ENCODE results near the gene BEST4. TPM values are rescaled to one million over a fixed set of nuclear protein-coding genes. Genes with fewer than 3 reads are reported as not detected.
A peak's percentile ranks its signal among the peaks of the same experiment; 100 is the strongest.

BEST4 gene
- not detected in 2 replicates for total RNA-seq (2012; rRNA removed)
- polyA plus RNA-seq (2012; rRNA removed), result 0.07 and 0.16 TPM in 2 replicates
- polyA plus RNA-seq (2012; cell fraction: cytosol; rRNA removed), result 0.06 and 0.12 TPM in 2 replicates
- 1.0 and 1.8 TPM in 2 replicates for polyA plus RNA-seq (2012; cell fraction: nucleus; rRNA removed; ENCODE audit: low replicate concordance)
- percentile 10 among the genes with signal in this experiment for Bru-seq, nascent RNA
- percentile 26 among the genes with signal in this experiment for BruChase-seq, experiment 1, labeled RNA remaining after a 6-hour chase
- percentile 14 among the genes with signal in this experiment for BruChase-seq, experiment 2, labeled RNA remaining after a 2-hour chase
- long read RNA-seq, result 0 reads

DNA sequence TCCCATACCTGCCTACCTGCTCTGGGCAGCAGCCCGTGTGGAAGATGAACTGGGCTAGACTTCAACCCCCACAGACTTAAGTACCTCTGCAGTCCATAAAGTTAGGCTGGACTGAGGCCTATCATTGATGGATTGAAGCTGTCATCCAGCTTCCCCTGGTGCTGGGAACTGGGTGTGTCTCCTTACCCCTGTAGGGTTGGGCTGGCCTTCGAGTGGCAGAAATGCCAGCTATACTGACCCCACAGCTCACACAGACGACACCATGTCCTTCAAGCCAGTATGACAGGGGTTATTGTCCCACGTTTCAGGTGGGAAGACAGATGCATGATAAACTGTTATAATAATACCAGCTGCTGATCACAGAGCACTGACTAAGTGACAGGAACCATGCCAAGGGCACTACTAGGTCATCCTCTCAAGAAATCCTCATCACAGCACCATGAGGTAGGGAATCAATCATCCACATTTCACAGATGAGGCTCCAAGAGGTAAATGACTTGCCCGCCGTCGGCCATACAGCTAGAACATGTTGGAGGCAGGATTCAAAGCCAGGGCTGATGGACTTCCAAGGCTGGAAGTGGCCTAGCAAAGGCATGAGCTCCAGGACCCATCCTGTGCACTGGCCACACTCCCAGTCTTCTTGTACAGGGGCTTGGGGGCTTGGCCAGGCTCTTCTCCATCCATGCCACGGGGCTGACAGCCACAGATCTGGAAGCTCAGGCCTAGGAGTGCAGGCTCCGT is at the start of gene BEST4:
BEST4 (minus strand) TSS at position 51 of the 741 bp plus-strand sequence. CDS start 465 bp downstream, outside the sequence.
- Histone ChIP-seq H4K20me1 (ENCODE audit: insufficient read depth, low read length) (no peaks in the 10 kb centered on the region), H2AK9ac (replicated peaks; ENCODE audit: low read depth, low read length, poor library complexity) (no peak within 1 kb of the TSS), H3K56ac (ENCODE audit: extremely low read depth, insufficient read depth, low read length) (no peak within 1 kb of the TSS), H3K9ac (ENCODE audit: low read depth, low read length) (no peak within 1 kb of the TSS), H3K4ac (ENCODE audit: low read depth, low read length) (no peak within 1 kb of the TSS), H2AK5ac (ENCODE audit: low read depth, low read length) (no peak within 1 kb of the TSS), H2BK20ac (ENCODE audit: low read depth, low read length) (no peak within 1 kb of the TSS), H3K4me1 (ENCODE audit: control insufficient read depth, insufficient read depth, low read length) (peaks cover 8% of the 10 kb centered on the region; the same call in 1 of the 2 replicates), H3K4me3 (ENCODE audit: insufficient read depth, low read depth, low read length) (no peak within 1 kb of the TSS), H2BK5ac (ENCODE audit: low read depth, low read length, poor library complexity, severe bottlenecking) (no peak within 1 kb of the TSS), H3K36me3 (ENCODE audit: control insufficient read depth, insufficient read depth, low read length) (no peaks in the 10 kb centered on the region), H3K23ac (ENCODE audit: low read depth, low read length) (no peak within 1 kb of the TSS), H4K5ac (ENCODE audit: low read depth, low read length) (no peak within 1 kb of the TSS), H3K27ac (ENCODE audit: insufficient read depth, low read length) (no peak within 1 kb of the TSS), H3K9me1 (ENCODE audit: insufficient read depth, low read length) (no peaks in the 10 kb centered on the region), H3K14ac (replicated peaks; ENCODE audit: low read depth, low read length) (no peak within 1 kb of the TSS), H4K8ac (ENCODE audit: low read depth in 2 of 2, low read length in 2 of 2) (no peak within 1 kb of the TSS; a peak in 1 of 4 replicates), H2BK120ac (ENCODE audit: low read depth, low read length) (no peak within 1 kb of the TSS), H4K91ac (ENCODE audit: insufficient read depth, low read depth, low read length) (no peak within 1 kb of the TSS), H3K9me3 (ENCODE audit: control insufficient read depth, insufficient read depth, low read length) (no peaks in the 10 kb centered on the region), H3K18ac (ENCODE audit: low read depth, low read length) (no peak within 1 kb of the TSS), H2AFZ (replicated peaks; ENCODE audit: low read length, poor library complexity) (peak within 1 kb of the TSS; percentile 4), H3K79me1 (ENCODE audit: low read depth in 1 of 2, low read length in 2 of 2) (no peaks in the 10 kb centered on the region), H3K4me2 (ENCODE audit: low read depth, low read length) (no peak within 1 kb of the TSS), H3K27me3 (ENCODE audit: control insufficient read depth, insufficient read depth, low read length) (peaks cover 2% of the 10 kb centered on the region; the same call in 1 of the 2 replicates), H2BK15ac (ENCODE audit: low read depth, low read length) (no peak within 1 kb of the TSS)
- ATAC-seq (ENCODE audit: low read depth), result no peak
- no TSS peak for BruUV-seq (replicated peaks)
- in situ Hi-C loops (cut with MboI; ENCODE audit: low sequenced_read_pairs) (no loop called here), intact Hi-C loops (cut with micrococcal nuclease) (no loop called here), dilution Hi-C loops (cut with HindIII; ENCODE audit: low sequenced_read_pairs, unreplicated experiment) (no loop called here)
- CTCF ChIA-PET, result no interaction called here
- TF ChIP-seq RCOR1 (IDR thresholded peaks at IDR 0.05; ENCODE audit: insufficient replicate concordance, low read length), result no peak
- DNase-seq, result no peak
- 94% methylated on average over 3 of the region's 9 CpGs; no CpG with 5 or more reads in 1 of the 2 experiments for WGBS, 2 experiments (ENCODE audit: extremely low coverage in 2 of 2, insufficient read length in 1 of 2)
- POLR2A ChIA-PET (ENCODE audit: unreplicated experiment), result no interaction called here
